GM06990 (cell line): Measurements from ENCODE around the gene PRR23A.

Experiments used
- DNase-seq: peaks from one replicate; pipeline ENCODE4 v3.0.0-alpha.2; 2011; ENCODE audit not compliant: insufficient read length; ENCODE audit errors: extremely low read depth
- H3K27me3 ChIP-seq: replicated peaks from 2 replicates; pipeline ENCODE4 v1.6.0; 2011; ENCODE audit warnings: low read length; ENCODE audit not compliant: control insufficient read depth, insufficient read depth
- H3K36me3 ChIP-seq: 2 replicates; pipeline ENCODE4 v1.5.1; 2011; ENCODE audit warnings: low read length; ENCODE audit not compliant: control insufficient read depth, insufficient read depth
- H3K4me3 ChIP-seq: replicated peaks from 2 replicates; pipeline ENCODE4 v1.5.1; 2011; ENCODE audit warnings: low read depth, mild to moderate bottlenecking, control low read depth, low read length
- TF ChIP-seq, protein P1 (sequence below): IDR thresholded peaks from 2 replicates; pipeline ENCODE4 v1.5.1; 2011; ENCODE audit warnings: low read length, control low read depth, mild to moderate bottlenecking, inconsistent platforms; ENCODE audit not compliant: insufficient read depth, poor library complexity, severe bottlenecking

PRR23A gene

DNA sequence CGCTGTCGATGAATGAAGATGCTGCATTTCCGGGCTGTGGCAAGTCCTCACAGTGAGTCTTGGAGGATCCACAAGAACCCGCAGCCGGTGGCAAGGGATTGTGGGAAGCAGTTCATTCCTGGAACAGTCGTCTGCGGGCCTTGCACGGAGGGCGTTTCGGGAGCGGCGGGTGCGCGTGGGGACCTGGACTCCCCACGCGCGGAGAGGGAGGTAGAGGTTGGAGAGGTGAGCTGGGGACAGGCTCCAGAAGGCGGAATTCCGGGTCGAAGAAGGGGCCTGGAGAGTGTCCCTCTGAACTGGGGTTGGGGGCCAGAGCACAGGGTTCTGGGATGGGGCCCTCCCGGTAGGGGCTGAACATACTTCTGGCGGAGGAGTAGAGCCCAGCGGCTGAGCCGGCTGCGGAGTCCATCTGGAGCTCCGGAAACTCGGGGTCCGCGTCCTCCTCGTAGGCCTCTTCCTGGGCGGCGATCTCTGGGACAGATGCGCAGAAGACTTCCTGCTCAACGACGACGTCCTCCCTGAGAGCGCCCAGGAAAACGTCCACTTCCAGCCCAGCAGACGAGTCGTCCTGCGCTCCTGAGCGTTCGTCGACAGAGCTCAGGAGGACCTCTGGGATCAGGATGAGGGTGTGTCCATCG lies 593 bp downstream of the PRR23A start:
- Histone ChIP-seq H3K4me3 (no peak overlapping the region), H3K27me3 (no peaks in the 10 kb centered on the region), H3K36me3 (no peaks in the 10 kb centered on the region)
- no peak for DNase-seq
- TF ChIP-seq, protein P1, sequence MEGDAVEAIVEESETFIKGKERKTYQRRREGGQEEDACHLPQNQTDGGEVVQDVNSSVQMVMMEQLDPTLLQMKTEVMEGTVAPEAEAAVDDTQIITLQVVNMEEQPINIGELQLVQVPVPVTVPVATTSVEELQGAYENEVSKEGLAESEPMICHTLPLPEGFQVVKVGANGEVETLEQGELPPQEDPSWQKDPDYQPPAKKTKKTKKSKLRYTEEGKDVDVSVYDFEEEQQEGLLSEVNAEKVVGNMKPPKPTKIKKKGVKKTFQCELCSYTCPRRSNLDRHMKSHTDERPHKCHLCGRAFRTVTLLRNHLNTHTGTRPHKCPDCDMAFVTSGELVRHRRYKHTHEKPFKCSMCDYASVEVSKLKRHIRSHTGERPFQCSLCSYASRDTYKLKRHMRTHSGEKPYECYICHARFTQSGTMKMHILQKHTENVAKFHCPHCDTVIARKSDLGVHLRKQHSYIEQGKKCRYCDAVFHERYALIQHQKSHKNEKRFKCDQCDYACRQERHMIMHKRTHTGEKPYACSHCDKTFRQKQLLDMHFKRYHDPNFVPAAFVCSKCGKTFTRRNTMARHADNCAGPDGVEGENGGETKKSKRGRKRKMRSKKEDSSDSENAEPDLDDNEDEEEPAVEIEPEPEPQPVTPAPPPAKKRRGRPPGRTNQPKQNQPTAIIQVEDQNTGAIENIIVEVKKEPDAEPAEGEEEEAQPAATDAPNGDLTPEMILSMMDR, result no peak

DNA sequence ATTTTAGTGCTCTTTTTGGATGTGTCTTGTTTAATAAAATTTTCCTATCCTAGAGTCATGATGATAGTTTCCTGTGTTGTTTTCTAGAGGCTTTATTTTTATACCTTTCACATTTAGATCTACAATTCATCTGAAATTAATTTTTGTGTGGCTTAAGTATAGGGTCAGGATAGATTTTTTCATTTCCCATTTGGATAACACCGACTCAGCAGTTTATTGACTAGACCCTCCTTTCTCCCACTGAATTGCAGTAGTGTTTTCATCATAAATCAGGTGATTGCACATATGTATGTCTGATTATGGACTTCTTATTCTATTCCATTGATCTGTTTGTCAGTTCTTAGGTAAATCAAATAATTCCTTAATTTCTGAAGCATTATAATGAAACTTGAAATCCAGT lies 10.4 kb downstream of the PRR23A start:
- DNase-seq, result no peak
- Histone ChIP-seq H3K4me3 (no peak overlapping the region), H3K36me3 (no peaks in the 10 kb centered on the region), H3K27me3 (no peaks in the 10 kb centered on the region)
- TF ChIP-seq, protein P1, result no peak

DNA sequence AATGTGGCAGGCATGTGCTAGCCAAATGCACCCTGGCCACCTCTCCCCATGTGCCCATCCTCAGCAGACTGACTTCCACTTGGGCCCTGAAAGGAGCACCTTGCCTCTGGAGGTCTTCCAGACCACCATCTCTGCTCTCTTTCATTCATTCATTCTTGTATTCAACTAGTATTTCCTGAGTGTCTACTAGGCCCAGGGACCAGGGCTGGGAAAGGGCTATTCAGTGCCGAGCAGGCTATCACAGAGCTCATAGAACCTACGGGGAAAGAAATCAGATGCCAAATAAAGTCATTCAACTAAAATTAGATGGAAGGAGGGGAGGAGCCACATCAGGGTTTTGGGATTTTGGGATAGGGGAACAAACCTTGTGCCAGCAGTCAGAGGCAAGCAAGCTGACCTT lies 18.9 kb downstream of the PRR23A start:
- TF ChIP-seq, protein P1, result no peak
- H3K4me3 ChIP-seq, result no peak overlapping the region
- no peaks in the 10 kb centered on the region; the same call in 1 of the 2 replicates for H3K27me3 ChIP-seq
- H3K36me3 ChIP-seq, result no peaks in the 10 kb centered on the region
- no peak for DNase-seq

DNA sequence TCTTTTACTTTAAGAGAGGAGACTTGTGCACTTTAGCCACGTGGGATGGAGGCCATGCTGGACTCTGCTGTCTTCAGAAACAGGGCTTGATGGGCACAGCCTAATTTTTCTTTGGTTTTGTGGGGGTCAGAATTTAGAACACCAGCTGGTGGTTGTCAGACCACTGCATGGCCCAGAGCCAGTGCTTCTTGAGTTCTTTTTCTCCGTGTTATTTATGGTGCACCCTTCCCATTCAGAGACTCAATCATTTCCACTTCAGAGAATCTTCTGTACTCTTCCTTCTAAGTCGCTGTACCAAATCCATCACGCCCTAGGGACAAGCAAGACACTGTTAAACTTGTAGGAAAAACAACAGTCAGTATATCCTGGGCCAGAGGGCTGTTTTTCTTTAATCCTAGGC lies 20.1 kb downstream of the PRR23A start:
- Histone ChIP-seq H3K27me3 (no peaks in the 10 kb centered on the region; the same call in 1 of the 2 replicates), H3K4me3 (no peak overlapping the region), H3K36me3 (no peaks in the 10 kb centered on the region)
- TF ChIP-seq, protein P1, result no peak
- no peak for DNase-seq

DNA sequence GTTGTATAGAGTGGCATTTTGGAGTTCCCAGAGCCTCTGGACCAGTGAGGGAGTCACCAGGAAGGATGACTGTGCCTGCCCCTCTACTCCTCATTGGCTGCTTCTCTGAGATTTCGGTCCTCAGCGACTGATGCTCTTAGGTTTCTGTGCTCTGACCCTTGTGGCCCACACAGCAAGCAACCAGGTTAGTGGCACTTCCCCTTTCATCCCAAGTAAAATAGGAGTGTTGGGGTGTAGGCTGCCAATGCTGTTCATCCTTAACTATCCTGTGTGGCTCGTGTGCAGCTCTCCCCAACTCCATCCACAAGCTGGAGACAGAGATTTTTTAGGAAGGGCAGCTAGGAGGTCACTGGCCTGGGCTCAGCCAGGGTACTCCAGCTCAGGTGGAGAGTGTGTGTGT lies 21.3 kb downstream of the PRR23A start:
- no peak for DNase-seq
- Histone ChIP-seq H3K4me3 (no peak overlapping the region), H3K27me3 (no peaks in the 10 kb centered on the region; the same call in 1 of the 2 replicates), H3K36me3 (no peaks in the 10 kb centered on the region)
- TF ChIP-seq, protein P1, result no peak

DNA sequence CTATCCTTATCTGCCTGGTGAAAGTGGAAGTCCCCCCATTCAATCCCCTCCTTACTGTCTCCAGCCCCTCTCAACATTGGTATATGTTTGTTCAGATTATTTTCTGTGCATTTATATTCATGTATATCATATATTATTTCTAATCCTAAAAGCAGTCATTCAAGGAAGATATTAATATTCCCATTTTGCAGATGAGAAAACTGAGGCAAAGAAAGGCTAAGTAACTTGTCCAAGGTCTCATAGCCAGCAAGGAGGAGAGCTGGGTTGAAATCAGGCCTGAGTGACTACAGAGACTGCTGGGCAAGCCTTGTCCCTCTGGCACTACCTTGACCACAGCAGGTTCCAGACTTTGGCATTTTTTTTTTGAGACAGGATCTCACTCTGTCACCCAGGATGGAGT lies 30.0 kb downstream of the PRR23A start:
- Histone ChIP-seq H3K4me3 (no peak overlapping the region), H3K27me3 (no peaks in the 10 kb centered on the region; the same call in 1 of the 2 replicates), H3K36me3 (no peaks in the 10 kb centered on the region)
- TF ChIP-seq, protein P1, result no peak
- no peak for DNase-seq
